CD4-positive, alpha-beta T cell treated with Interleukin-10 for 1 hour (primary cell): ENCODE data around the gene SBDS.
"Not testable (repeated sequence)": the region's sequence is repeated elsewhere in the genome, so short reads cannot be mapped to it uniquely, and the experiment has no call there.

Experiments
- DNase-seq: peaks from one replicate; pipeline ENCODE4 v3.0.0-alpha.2; 2020

The SBDS gene

GRCh38 chr7:66995050-66995776 is at the start of gene SBDS:
Gene SBDS (minus strand): TSS chr7:66995586. CDS start chr7:66995417, 169 bp downstream.
- DNase-seq: peak; percentile 99

GRCh38 chr7:67043559-67043930 is 48.2 kb upstream of the SBDS start:
- not testable (repeated sequence) for DNase-seq

DNA sequence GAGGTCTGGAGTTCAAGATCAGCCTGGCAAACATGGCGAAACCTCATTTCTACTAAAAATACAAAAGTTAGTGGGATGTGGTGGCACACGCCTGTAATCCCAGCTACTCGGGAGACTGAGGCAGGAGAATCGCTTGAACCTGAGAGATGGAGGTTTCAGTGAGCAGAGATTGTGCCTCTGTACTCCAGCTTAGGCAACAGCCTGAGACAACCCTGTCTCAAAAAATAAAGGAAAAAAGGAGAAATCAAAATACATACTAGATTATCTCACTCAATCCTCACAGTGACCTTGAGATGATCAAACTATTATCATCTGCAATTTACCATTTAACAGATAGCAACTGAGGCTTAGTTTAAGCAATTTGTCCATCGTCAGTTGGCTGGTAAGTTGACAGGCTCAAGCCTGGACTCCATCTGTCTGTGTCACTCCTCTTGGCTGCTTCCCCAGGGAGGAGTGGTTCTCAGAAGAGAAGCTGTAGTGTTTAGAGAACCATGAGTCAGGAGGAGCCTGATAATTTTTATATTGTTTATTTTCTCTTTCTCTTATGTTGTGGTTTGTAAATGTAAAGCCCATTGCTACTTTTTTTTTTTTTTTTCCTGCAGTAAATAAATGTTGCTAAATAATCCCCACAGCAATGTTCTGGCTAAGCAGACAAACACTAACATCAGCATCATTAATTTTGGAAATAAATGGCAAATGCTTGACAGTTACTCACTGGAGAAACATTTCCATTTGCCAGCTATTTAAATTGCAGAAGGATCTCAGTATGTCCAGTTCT is 47.6 kb upstream of the SBDS start:
- not testable (repeated sequence) for DNase-seq

DNA sequence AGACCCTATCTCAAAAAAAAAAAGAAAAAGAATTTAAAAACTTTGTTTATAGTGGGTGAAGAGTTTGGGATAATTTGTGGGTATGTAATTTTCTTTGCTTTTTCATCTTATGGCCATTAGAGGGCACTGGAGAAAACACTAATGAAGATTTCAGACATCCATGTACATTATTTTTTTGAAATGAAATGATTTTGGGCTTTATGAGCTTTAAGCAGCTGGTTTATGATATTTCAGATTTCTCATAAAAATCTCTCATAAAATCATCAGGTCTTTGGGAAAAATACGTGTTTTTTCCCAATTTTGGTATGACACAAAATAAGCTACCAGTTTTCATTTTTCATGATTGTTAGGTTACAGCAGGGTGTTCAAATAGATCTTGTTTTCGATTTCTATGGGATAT is 45.4 kb upstream of the SBDS start:
- DNase-seq: peak; percentile 3

- not testable (repeated sequence) for DNase-seq
Observed at GRCh38 chr7:67036432-67037395, 41.3 kb upstream of the SBDS start.

GRCh38 chr7:67033251-67033650 is 37.9 kb upstream of the SBDS start:
- DNase-seq: no peak

DNA sequence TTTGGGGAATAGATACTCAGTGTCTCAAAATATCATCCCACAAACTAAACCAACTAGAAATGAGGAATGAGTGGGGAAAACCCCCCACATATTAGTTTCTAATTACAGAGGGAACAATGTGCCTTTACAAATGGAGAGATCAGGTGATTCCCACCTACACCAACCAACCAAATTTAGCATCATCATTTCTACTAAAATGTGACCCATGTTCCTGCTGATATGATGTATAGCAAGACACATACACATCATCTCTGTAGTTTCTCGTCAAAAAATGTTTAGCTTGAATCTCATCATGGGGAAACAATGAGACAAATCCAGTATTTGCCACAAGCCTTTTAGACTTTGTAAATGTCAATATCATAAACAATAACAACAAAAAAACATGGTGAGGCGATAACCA is 36.3 kb upstream of the SBDS start:
- not testable (repeated sequence) for DNase-seq

GRCh38 chr7:67025459-67025858 is 30.1 kb upstream of the SBDS start:
- not testable (repeated sequence) for DNase-seq

DNA sequence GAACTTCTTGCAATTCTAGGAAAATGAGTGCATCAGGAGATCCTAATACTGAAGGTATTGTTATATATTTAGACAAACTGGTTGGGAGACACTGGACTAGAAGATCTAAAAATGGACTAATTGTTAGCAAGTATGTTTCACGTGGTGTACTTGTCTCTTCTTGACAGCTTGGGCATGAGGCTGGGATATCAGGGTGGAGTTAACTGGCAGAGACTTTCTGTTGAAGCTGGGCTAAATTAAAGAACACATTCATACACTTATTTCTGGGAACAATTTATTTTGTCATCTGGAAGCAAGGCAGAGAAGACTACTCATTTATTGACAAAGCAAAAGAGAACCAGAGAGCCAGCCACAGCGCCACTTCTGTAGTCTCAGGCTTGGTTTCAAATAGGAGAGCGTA is 27.1 kb upstream of the SBDS start:
- DNase-seq: no peak

- DNase-seq: no peak
Observed at GRCh38 chr7:67021260-67021659, 25.9 kb upstream of the SBDS start.

GRCh38 chr7:67019562-67020390 is 24.4 kb upstream of the SBDS start:
- no peak for DNase-seq

DNA sequence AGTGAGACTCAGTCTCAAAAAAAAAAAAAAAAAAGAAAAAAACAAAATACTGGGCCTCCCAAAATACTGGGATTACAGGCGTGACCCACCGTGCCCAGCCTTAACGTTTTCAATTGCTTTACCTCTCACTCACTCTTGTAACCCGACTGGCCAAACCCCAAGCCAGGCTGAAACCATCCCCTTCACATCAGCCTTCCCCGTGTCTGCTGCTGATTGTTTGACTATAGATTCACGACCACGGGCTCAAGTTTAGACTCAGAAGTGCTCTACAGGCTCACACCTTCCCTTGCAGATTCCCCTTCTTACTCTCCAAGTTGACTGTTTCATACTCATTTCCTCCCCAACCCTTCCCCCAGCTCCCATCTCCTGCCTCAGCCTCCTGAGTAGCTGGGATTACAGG is 23.6 kb upstream of the SBDS start:
- no peak for DNase-seq

DNA sequence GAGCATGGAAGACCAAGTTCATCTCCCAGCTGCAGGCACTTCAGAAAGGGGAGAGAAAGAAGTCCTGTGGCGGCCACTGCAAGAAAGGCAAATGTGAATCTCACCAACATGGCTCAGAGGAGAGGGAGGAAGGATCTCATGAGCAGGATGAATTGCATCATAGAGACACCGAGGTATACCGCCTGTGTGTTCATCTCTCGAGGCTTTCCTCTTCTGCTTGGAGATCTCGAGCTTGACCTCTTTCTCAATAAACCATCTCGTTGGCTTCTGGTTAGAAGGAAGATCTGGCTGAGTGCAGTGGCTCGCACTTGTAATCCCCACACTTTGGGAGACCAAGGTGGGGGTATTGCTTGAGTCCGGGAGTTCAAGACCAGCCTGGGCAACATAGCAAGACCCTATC is 22.6 kb upstream of the SBDS start:
- not testable (repeated sequence) for DNase-seq

DNA sequence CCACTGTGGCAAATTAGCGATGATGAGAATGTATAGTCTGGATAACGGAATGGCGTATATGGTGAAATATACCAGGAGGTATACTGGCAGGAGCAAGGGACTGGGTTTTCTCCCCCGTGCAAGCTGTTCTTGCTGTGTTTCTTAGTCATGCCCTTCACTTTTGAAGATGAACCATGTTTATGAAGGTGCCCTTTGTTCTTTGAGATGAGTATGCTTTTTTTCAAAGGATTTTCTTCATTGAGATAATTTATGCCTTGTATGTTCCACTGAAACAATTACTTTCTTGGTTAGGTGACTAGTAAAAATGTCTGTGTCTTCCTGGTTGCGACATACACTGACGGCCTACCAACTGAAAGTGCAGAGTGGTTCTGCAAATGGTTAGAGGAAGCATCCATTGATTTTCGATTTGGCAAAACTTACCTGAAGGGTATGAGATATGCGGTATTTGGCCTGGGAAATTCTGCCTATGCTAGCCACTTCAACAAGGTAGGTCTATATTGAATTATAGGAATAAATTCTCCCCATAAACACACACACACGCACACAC is 18.8 kb upstream of the SBDS start:
- DNase-seq: not testable (repeated sequence)

DNA sequence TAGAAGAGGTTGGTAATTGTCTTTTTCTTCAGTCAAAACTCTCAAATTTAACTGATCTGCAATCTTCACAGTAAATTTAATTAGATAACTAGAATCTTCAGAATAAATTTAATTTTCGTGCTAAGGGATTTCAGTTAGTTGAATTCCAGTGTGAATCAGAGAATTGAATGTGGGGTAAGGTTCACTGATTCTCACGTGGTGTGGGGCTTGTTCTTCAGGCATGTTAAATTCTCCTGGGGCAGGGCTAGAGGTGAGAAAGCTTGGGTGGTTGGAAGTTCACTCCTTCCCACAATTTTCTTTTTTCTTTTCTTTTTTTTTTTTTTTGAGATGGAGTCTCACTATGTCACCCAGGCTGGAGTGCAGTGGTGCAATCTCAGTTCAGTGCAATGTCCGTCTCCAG is 14.3 kb upstream of the SBDS start:
- not testable (repeated sequence) for DNase-seq

DNA sequence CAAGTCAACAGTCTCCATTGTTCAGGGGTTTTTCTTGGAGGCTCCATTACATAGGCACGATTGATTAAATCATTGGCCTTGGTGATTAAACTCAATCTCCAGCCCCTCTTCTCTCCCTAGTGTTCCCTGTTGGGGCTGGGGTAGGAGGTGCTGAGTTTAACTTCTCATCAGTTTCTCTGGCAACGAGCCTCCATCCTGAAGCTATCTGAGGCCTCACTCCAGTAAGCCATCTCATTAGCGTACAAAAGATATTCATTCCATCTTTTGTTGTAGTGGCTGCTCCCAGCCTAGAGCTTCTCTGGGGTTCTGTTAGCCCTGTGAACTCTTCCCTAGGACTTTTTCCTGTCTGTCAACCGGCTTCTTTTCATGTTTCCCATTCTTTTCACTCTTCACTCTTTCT is 12.9 kb upstream of the SBDS start:
- DNase-seq: no peak

- no peak for DNase-seq
Observed at GRCh38 chr7:67006965-67007364, 11.6 kb upstream of the SBDS start.

- DNase-seq: not testable (repeated sequence)
Observed at GRCh38 chr7:67004145-67004544, 8.8 kb upstream of the SBDS start.

DNA sequence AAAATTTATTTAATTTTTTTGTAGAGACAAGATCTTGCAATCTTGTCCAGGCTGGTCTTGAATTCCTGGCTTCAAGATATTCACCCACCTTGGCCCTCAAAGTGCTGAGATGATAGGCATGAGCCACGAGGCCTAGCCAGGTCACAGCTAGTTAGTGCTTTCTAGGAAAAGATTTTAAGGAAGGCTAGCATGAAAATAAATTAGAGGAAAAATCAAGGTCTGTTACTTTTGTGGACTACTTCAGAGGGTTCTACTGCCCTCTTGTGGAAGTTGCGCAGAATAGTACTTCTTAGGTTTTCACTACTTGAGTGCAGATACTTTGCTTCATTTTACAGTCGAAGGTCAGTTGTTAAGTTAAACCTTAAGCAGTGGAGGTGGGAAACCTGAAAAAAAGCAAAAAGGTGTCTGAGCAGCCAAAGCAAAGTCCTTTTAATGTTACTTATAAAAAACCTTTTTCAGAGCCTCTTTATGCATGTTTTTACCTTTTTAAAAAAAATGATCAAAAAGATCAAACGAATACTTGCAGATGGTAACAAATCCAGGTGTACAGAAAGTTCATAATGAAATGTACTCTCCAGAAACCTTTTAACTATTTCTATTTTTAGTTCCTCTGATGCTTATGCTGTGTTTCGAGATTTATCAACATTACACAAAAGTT is 5.3 kb upstream of the SBDS start:
- DNase-seq: peak; percentile 52

DNA sequence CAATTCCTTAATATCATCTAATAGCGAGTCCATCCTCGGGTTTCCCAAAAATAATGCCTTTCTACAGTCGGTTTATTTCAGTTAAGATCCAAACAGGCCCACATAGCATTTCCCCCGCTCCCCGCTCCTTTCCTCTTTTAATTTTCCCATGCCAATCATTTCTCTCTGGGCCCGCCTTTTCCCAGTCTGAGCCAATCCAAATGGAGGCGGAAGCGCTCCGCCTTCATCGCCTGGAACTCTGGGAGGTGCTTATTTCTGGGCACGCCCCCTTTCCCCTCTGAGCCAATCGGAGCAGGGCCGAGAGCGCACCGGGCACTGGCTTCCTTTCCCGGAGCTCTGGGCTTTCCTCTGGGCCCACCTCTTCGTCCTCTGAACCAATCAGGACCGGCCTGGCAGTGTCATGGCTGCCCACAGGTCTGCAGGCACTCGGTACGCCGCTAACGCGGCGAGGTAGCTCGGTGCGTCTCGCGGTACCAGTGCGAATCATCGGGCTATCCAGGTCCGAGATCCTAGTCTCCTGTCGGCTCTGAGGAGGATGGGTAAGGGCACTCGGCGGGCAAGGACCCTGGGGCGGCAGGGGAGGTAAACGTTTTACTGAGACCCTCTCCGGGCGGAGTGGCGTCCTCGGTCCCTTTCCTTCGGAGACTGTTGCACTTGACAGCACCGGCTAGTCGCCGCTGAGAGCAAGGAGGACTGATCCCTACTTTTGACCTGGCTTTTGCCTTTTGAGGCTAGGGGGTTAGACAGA is 1.2 kb upstream of the SBDS start, which contains the start of gene TYW1:
Gene TYW1, plus strand, starts transcription at position 390 of the 748 bp plus-strand sequence. Its CDS starts 146 bp downstream, at position 536.
- DNase-seq: peak; percentile 99
